K562 (cell line): Measurements from ENCODE around the gene C1QTNF9B. TPM values are rescaled to one million over a fixed set of nuclear protein-coding genes. Genes with fewer than 3 reads are reported as not detected.

Experiments
- ATAC-seq: fragments of 200-7000 bp; cut with Tn5 transposase; 3 replicates; pipeline ENCODE4 v1.9.1; 2020; ENCODE audit warnings: moderate library complexity
- BruUV-seq: library from RNA; stranded (reverse); fragments of 400-500 nt; replicated peaks from 2 replicates; lab custom pipeline; 2021; lab: Mats Ljungman, UMichigan
- CTCF ChIA-PET: fragments of 300-600 bp; formaldehyde crosslinking; extraction: SDS; loops from one replicate; lab custom pipeline; 2021; ENCODE audit warnings: low intra/inter-chr PET ratio; lab: Yijun Ruan, JAX
- POLR2A ChIA-PET: fragments of 300-600, 350-650 bp; sonication (Branson Sonifier 250); formaldehyde crosslinking; extraction: SDS; loops from one replicate; lab custom pipeline; 2021; ENCODE audit warnings: antibody characterized with exemption, inconsistent platforms; lab: Yijun Ruan, JAX
- DNase-seq, 4 experiments: peaks; one replicate each; pipeline versions ENCODE4 v3.0.0 to v3.0.0-alpha.2; 2011 to 2018; ENCODE audit warnings: low spot score in 3 of 4, mixed read lengths in 3 of 4; ENCODE audit errors: extremely low read depth in 1 of 4
- FAIRE-seq: peaks from 2 replicates; lab custom pipeline; 2011; peaks lifted over from hg19 to GRCh38; lab: Jason Lieb, UNC
- H2AFZ ChIP-seq: 2 replicates; pipeline ENCODE4 v1.6.0; 2011; ENCODE audit warnings: low read depth, low read length, control low read depth, inconsistent platforms
- H3K27ac ChIP-seq: fragments of 200-600 bp; 3 replicates; pipeline ENCODE4 v1.8.0; 2011; ENCODE audit warnings: low read depth, mild to moderate bottlenecking, control low read depth, inconsistent platforms, low read length, moderate library complexity, mixed read lengths; ENCODE audit errors: extremely low read depth
- H3K27me3 ChIP-seq, 2 experiments: fragments of 300-600 bp in 1 of 2; 2 replicates in 1 of 2; 3 replicates in 1 of 2; pipeline versions ENCODE4 v1.6.0 to v1.8.0; 2011; ENCODE audit warnings: inconsistent platforms in 2 of 2, low read length in 2 of 2, mild to moderate bottlenecking in 1 of 2, mixed read lengths in 1 of 2, moderate library complexity in 1 of 2; ENCODE audit not compliant: control insufficient read depth in 2 of 2, insufficient read depth in 2 of 2
- H3K36me3 ChIP-seq: fragments of 300-600 bp; 3 replicates; pipeline ENCODE4 v1.8.0; 2011; ENCODE audit warnings: mild to moderate bottlenecking, low read length, inconsistent platforms; ENCODE audit not compliant: control insufficient read depth, insufficient read depth
- H3K4me1 ChIP-seq, 2 experiments: fragments of 200-600 bp in 1 of 2; replicated peaks in 1 of 2; 2 replicates in 1 of 2; 3 replicates in 1 of 2; pipeline versions ENCODE4 v1.5.1 to v1.8.0; 2011; ENCODE audit warnings: inconsistent platforms in 2 of 2, low read length in 2 of 2, mild to moderate bottlenecking in 1 of 2, mixed read lengths in 1 of 2, moderate library complexity in 1 of 2; ENCODE audit not compliant: control insufficient read depth in 2 of 2, insufficient read depth in 2 of 2
- H3K4me2 ChIP-seq: 2 replicates; pipeline ENCODE4 v1.6.1; 2011; ENCODE audit warnings: low read length, control low read depth, inconsistent platforms, mixed read lengths; ENCODE audit not compliant: insufficient read depth
- H3K4me3 ChIP-seq: fragments of 200-600 bp; sonication (generic), shearing (Covaris generic); 2 replicates; pipeline ENCODE4 v1.5.1; 2016; ENCODE audit warnings: control low read depth, inconsistent platforms
- H3K79me2 ChIP-seq: fragments of 200-600 bp; 3 replicates; pipeline ENCODE4 v1.8.0; 2011; ENCODE audit warnings: low read length, inconsistent platforms; ENCODE audit not compliant: control insufficient read depth, insufficient read depth
- H3K9ac ChIP-seq, 2 experiments: 2 replicates each; pipeline versions ENCODE4 v1.6.0 to v1.6.1; 2011; ENCODE audit warnings: low read depth in 2 of 2, low read length in 2 of 2, control low read depth in 1 of 2, inconsistent platforms in 1 of 2, mild to moderate bottlenecking in 1 of 2, mixed read lengths in 1 of 2; ENCODE audit not compliant: insufficient read depth in 1 of 2
- H3K9me1 ChIP-seq: one replicate; pipeline ENCODE4 v1.6.0; 2011; ENCODE audit warnings: inconsistent platforms, mild to moderate bottlenecking, low read length, moderate library complexity; ENCODE audit not compliant: control insufficient read depth, insufficient read depth
- H3K9me3 ChIP-seq: replicated peaks from 2 replicates; pipeline ENCODE4 v1.5.1; 2011; ENCODE audit warnings: low read depth, low read length, inconsistent platforms; ENCODE audit not compliant: control insufficient read depth, insufficient read depth
- H4K20me1 ChIP-seq: replicated peaks from 2 replicates; pipeline ENCODE4 v1.6.1; 2011; ENCODE audit warnings: low read length, inconsistent platforms, mixed read lengths; ENCODE audit not compliant: control insufficient read depth, insufficient read depth
- CHD1 ChIP-seq: fragments of 200-600 bp; sonication (generic); IDR thresholded peaks from one replicate; pipeline ENCODE4 v1.6.1; 2012; ENCODE audit warnings: mild to moderate bottlenecking, moderate library complexity, low read length, inconsistent platforms
- FOXK1 ChIP-seq: sonication (generic); formaldehyde crosslinking; IDR thresholded peaks from 2 replicates; pipeline ENCODE4 v1.8.0; 2022; ENCODE audit warnings: missing genetic modification reagents, mild to moderate bottlenecking, borderline replicate concordance
- GABPB1 ChIP-seq: sonication (generic); formaldehyde crosslinking; IDR thresholded peaks from 2 replicates; pipeline ENCODE4 v1.8.0; 2022; ENCODE audit warnings: mild to moderate bottlenecking, missing genetic modification reagents
- HDAC2 ChIP-seq: fragments of 450-650 bp; IDR thresholded peaks from 2 replicates; pipeline ENCODE4 v1.6.1; 2016; ENCODE audit warnings: mild to moderate bottlenecking
- IRF2 ChIP-seq: sonication (generic); formaldehyde crosslinking; IDR thresholded peaks from 2 replicates; pipeline ENCODE4 v1.8.1; 2022; ENCODE audit warnings: mild to moderate bottlenecking, missing genetic modification reagents
- KLF10 ChIP-seq: fragments of 250-450 bp; sonication (Bioruptor Pico); IDR thresholded peaks from 2 replicates; pipeline ENCODE4 v1.6.1; 2021; ENCODE audit warnings: matching md5 sums
- NCOA6 ChIP-seq: fragments of 450-650 bp; IDR thresholded peaks from 2 replicates; pipeline ENCODE4 v1.6.1; 2017; ENCODE audit warnings: mild to moderate bottlenecking
- NCOR1 ChIP-seq: fragments of 450-650 bp; IDR thresholded peaks from 2 replicates; pipeline ENCODE4 v1.6.1; 2016; ENCODE audit warnings: mild to moderate bottlenecking, moderate library complexity
- POLR3A ChIP-seq: IDR thresholded peaks from 2 replicates; pipeline ENCODE4 v1.6.1; 2011; ENCODE audit warnings: borderline replicate concordance, mild to moderate bottlenecking, moderate library complexity; ENCODE audit not compliant: insufficient read length, insufficient read depth; ENCODE audit errors: extremely low read depth
- TAF1 ChIP-seq: IDR thresholded peaks from 2 replicates; pipeline ENCODE4 v1.6.1; 2011; ENCODE audit warnings: mild to moderate bottlenecking, low read length, moderate library complexity; ENCODE audit not compliant: insufficient read depth, control insufficient read depth, severe bottlenecking; ENCODE audit errors: extremely low read depth
- WGBS: fragments of 100-300 bp; shearing (Covaris generic); methylation state at CpG from one replicate; pipeline ENCODE4 v1.1.6; 2016; ENCODE audit warnings: low coverage, mixed read lengths; ENCODE audit not compliant: insufficient coverage; ENCODE audit errors: missing lambda C conversion rate; 5-methylcytosine and 5-hydroxymethylcytosine counted together
- in situ Hi-C: fragments of 300-500 bp; cut with MboI; formaldehyde crosslinking; loops from 4 replicates; pipeline ENCODE4 v1.15.0; 2018; ENCODE audit warnings: inconsistent platforms, mixed read lengths
- intact Hi-C: fragments of 100-400 bp; cut with micrococcal nuclease; formaldehyde crosslinking; loops from 2 replicates; pipeline ENCODE4 v1.14.2; 2022
- polyA plus RNA-seq, 8 experiments: library from polyadenylated mRNA; depleted of rRNA in 4 of 8; stranded (reverse) in 5 of 8; unstranded in 3 of 8; fragments of >200 nt; fragmentation: Nextera tagmentation in 2 of 8; fragmentation: Illumina TruSeq in 1 of 8; extraction: Ambion mirVana in 2 of 8; extraction: Trizol in 1 of 8; gene quantifications; 2 replicates each; pipeline versions ENCODE4 v1.2.1 to v1.2.3, GENCODE V29; 2011 to 2014; ENCODE audit warnings: inconsistent platforms in 1 of 8, missing spikeins in 1 of 8
- total RNA-seq, 7 experiments: library from RNA; depleted of rRNA in 6 of 7; stranded (reverse); fragments of >200 nt in 6 of 7; fragmentation: Illumina TruSeq in 2 of 7; extraction: Trizol in 2 of 7; gene quantifications; 2 replicates each; pipeline versions ENCODE4 v1.2.1 to v1.2.3, GENCODE V29; 2011 to 2021; ENCODE audit warnings: low replicate concordance in 1 of 7
- TF ChIP-seq, protein P1 (sequence below), 2 experiments: fragments of 450-650 bp in 1 of 2; IDR thresholded peaks; 2 replicates each; pipeline ENCODE4 v1.6.1; 2011 to 2017; ENCODE audit warnings: low read depth in 2 of 2, antibody characterized with exemption in 1 of 2, borderline replicate concordance in 1 of 2, low read length in 1 of 2, mild to moderate bottlenecking in 1 of 2, mixed read lengths in 1 of 2; ENCODE audit not compliant: control insufficient read depth in 1 of 2
- TF ChIP-seq, protein P2 (sequence below): IDR thresholded peaks from 2 replicates; pipeline ENCODE4 v1.6.1; 2014; ENCODE audit warnings: antibody characterized with exemption
- TF ChIP-seq, protein P3 (sequence below), 2 experiments: fragments of 150-350 bp in 1 of 2; IDR thresholded peaks; 2 replicates each; pipeline ENCODE4 v1.6.1; 2012 to 2016; ENCODE audit warnings: low read depth in 2 of 2, low read length in 2 of 2, mild to moderate bottlenecking in 1 of 2, moderate library complexity in 1 of 2
- TF ChIP-seq, protein P4 (sequence below): fragments of 450-650 bp; conservative IDR thresholded peaks from 2 replicates; pipeline ENCODE4 v1.6.1; 2016; ENCODE audit warnings: missing genetic modification characterization, low read depth, mild to moderate bottlenecking, missing compliant biosample characterization, moderate library complexity

C1QTNF9B gene
- total and polyA plus RNA-seq, 9 of the 15 experiments (the other 6 are each of a cell fraction or from before 2014, with no cell fraction given), result 0.14 to 0.94 (median 0.35) TPM; not detected in 3

DNA sequence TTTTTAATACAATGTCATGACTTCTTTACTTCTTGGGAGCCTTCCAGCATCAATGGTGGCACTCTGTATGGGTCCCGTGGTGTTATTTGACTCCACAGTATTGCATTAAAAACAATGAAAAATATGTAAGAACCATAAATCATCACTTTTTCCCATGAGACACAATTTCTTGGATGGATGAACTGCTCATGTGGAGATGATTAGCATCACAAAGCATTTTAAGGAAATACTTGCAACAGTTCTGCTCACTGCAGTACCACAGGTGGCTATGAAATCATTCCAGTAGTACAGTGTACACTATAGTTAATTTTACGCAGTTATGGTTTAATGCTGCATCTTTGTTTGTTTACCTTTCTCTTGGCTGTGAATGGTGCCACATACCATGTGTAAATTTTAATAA is 37.2 kb upstream of the C1QTNF9B start:
- POLR2A ChIA-PET, result no interaction called here
- no peaks in the 10 kb centered on the region for H3K9me3 ChIP-seq
- 6% methylated on average over 2 of the region's 2 CpGs for WGBS
- no peak overlapping the region for H3K27ac ChIP-seq
- intact Hi-C loops, result no loop called here
- H3K9ac ChIP-seq, result no peak overlapping the region
- no peak overlapping the region for H3K4me2 ChIP-seq
- in situ Hi-C loops, result no loop called here
- no peaks in the 10 kb centered on the region for H3K36me3 ChIP-seq
- H2AFZ ChIP-seq, result no peak overlapping the region
- H3K4me3 ChIP-seq, result no peak overlapping the region
- no peaks in the 10 kb centered on the region for H3K9me1 ChIP-seq
- H3K27me3 ChIP-seq, result no peaks in the 10 kb centered on the region
- CTCF ChIA-PET, result no interaction called here
- DNase-seq (no peak), FAIRE-seq (no peak), ATAC-seq (no peak)
- no TSS peak for BruUV-seq
- H3K79me2 ChIP-seq, result no peaks in the 10 kb centered on the region
- H4K20me1 ChIP-seq, result no peaks in the 10 kb centered on the region
- no peaks in the 10 kb centered on the region for H3K4me1 ChIP-seq
- TF ChIP-seq GABPB1 (CRISPR knock-in tag) (no peak), NCOR1 (no peak), NCOA6 (no peak), TAF1 (no peak), IRF2 (CRISPR knock-in tag) (no peak), FOXK1 (CRISPR knock-in tag) (no peak), CHD1 (no peak), HDAC2 (no peak), POLR3A (no peak), KLF10 (no peak)
- TF ChIP-seq, protein P1, sequence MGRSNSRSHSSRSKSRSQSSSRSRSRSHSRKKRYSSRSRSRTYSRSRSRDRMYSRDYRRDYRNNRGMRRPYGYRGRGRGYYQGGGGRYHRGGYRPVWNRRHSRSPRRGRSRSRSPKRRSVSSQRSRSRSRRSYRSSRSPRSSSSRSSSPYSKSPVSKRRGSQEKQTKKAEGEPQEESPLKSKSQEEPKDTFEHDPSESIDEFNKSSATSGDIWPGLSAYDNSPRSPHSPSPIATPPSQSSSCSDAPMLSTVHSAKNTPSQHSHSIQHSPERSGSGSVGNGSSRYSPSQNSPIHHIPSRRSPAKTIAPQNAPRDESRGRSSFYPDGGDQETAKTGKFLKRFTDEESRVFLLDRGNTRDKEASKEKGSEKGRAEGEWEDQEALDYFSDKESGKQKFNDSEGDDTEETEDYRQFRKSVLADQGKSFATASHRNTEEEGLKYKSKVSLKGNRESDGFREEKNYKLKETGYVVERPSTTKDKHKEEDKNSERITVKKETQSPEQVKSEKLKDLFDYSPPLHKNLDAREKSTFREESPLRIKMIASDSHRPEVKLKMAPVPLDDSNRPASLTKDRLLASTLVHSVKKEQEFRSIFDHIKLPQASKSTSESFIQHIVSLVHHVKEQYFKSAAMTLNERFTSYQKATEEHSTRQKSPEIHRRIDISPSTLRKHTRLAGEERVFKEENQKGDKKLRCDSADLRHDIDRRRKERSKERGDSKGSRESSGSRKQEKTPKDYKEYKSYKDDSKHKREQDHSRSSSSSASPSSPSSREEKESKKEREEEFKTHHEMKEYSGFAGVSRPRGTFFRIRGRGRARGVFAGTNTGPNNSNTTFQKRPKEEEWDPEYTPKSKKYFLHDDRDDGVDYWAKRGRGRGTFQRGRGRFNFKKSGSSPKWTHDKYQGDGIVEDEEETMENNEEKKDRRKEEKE (IDR thresholded peaks at IDR 0.05; ENCODE audit: borderline replicate concordance in 1 of 2, control insufficient read depth in 1 of 2, low read depth in 2 of 2, low read length in 1 of 2), result no peak
- TF ChIP-seq, protein P2, sequence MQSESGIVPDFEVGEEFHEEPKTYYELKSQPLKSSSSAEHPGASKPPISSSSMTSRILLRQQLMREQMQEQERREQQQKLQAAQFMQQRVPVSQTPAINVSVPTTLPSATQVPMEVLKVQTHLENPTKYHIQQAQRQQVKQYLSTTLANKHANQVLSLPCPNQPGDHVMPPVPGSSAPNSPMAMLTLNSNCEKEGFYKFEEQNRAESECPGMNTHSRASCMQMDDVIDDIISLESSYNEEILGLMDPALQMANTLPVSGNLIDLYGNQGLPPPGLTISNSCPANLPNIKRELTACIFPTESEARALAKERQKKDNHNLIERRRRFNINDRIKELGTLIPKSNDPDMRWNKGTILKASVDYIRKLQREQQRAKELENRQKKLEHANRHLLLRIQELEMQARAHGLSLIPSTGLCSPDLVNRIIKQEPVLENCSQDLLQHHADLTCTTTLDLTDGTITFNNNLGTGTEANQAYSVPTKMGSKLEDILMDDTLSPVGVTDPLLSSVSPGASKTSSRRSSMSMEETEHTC, result no peak
- TF ChIP-seq, protein P3, sequence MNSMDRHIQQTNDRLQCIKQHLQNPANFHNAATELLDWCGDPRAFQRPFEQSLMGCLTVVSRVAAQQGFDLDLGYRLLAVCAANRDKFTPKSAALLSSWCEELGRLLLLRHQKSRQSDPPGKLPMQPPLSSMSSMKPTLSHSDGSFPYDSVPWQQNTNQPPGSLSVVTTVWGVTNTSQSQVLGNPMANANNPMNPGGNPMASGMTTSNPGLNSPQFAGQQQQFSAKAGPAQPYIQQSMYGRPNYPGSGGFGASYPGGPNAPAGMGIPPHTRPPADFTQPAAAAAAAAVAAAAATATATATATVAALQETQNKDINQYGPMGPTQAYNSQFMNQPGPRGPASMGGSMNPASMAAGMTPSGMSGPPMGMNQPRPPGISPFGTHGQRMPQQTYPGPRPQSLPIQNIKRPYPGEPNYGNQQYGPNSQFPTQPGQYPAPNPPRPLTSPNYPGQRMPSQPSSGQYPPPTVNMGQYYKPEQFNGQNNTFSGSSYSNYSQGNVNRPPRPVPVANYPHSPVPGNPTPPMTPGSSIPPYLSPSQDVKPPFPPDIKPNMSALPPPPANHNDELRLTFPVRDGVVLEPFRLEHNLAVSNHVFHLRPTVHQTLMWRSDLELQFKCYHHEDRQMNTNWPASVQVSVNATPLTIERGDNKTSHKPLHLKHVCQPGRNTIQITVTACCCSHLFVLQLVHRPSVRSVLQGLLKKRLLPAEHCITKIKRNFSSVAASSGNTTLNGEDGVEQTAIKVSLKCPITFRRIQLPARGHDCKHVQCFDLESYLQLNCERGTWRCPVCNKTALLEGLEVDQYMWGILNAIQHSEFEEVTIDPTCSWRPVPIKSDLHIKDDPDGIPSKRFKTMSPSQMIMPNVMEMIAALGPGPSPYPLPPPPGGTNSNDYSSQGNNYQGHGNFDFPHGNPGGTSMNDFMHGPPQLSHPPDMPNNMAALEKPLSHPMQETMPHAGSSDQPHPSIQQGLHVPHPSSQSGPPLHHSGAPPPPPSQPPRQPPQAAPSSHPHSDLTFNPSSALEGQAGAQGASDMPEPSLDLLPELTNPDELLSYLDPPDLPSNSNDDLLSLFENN (IDR thresholded peaks at IDR 0.05; ENCODE audit: low read depth in 2 of 2, low read length in 2 of 2), result no peak
- TF ChIP-seq, protein P4, sequence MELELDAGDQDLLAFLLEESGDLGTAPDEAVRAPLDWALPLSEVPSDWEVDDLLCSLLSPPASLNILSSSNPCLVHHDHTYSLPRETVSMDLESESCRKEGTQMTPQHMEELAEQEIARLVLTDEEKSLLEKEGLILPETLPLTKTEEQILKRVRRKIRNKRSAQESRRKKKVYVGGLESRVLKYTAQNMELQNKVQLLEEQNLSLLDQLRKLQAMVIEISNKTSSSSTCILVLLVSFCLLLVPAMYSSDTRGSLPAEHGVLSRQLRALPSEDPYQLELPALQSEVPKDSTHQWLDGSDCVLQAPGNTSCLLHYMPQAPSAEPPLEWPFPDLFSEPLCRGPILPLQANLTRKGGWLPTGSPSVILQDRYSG (tag), result no peak
